Measurements from ENCODE around the gene GPR158.

Gene GPR158

GRCh38 chr10:25177093-25177753, 2.4 kb downstream of the GPR158 start:
- no peak overlapping the region for H3K9ac ChIP-seq (ENCODE audit: low read depth, low read length, poor library complexity, severe bottlenecking)
- no peaks in the 10 kb centered on the region for H4K20me1 ChIP-seq (ENCODE audit: insufficient read depth, low read length, poor library complexity, severe bottlenecking)
- no peak overlapping the region for H3K4me3 ChIP-seq (ENCODE audit: low read length, poor library complexity, severe bottlenecking)
- no peaks in the 10 kb centered on the region for H3K9me3 ChIP-seq (ENCODE audit: insufficient read depth, low read depth, low read length)
- H3K9me2 ChIP-seq (replicated peaks; ENCODE audit: low read depth, low read length) = no peaks in the 10 kb centered on the region; the same call in 1 of the 2 replicates
- no peaks in the 10 kb centered on the region for H3K36me3 ChIP-seq (ENCODE audit: insufficient read depth, low read length)
- TF ChIP-seq EZH2phosphoT487 (IDR thresholded peaks at IDR 0.05; ENCODE audit: borderline replicate concordance) (no peak), CTCF (conservative IDR thresholded peaks at IDR 0.05; ENCODE audit: low read length) (no peak)
- no peaks in the 10 kb centered on the region for H3K4me1 ChIP-seq (ENCODE audit: insufficient read depth, low read length, poor library complexity, severe bottlenecking)
- no peaks in the 10 kb centered on the region for H3K27me3 ChIP-seq (ENCODE audit: insufficient read depth, low read length, poor library complexity, severe bottlenecking)
- no peaks in the 10 kb centered on the region for H3F3A ChIP-seq (ENCODE audit: low read depth)
- no peaks in the 10 kb centered on the region for H3K79me2 ChIP-seq (ENCODE audit: insufficient read depth, low read length)
- H2AFZ ChIP-seq (ENCODE audit: low read length) = no peak overlapping the region
- H3K4me2 ChIP-seq (ENCODE audit: low read depth, low read length, poor library complexity, severe bottlenecking) = no peak overlapping the region

GRCh38 chr10:25177754-25178135, 2.9 kb downstream of the GPR158 start:
- H3F3A ChIP-seq (ENCODE audit: low read depth) = no peaks in the 10 kb centered on the region
- H3K27me3 ChIP-seq (ENCODE audit: insufficient read depth, low read length, poor library complexity, severe bottlenecking) = no peaks in the 10 kb centered on the region
- H3K79me2 ChIP-seq (ENCODE audit: insufficient read depth, low read length) = no peaks in the 10 kb centered on the region
- H3K9me2 ChIP-seq (replicated peaks; ENCODE audit: low read depth, low read length) = no peaks in the 10 kb centered on the region; the same call in 1 of the 2 replicates
- H3K4me2 ChIP-seq (ENCODE audit: low read depth, low read length, poor library complexity, severe bottlenecking) = no peak overlapping the region
- no peaks in the 10 kb centered on the region for H4K20me1 ChIP-seq (ENCODE audit: insufficient read depth, low read length, poor library complexity, severe bottlenecking)
- no peak overlapping the region for H2AFZ ChIP-seq (ENCODE audit: low read length)
- no peaks in the 10 kb centered on the region for H3K4me1 ChIP-seq (ENCODE audit: insufficient read depth, low read length, poor library complexity, severe bottlenecking)
- no peaks in the 10 kb centered on the region for H3K9me3 ChIP-seq (ENCODE audit: insufficient read depth, low read depth, low read length)
- H3K9ac ChIP-seq (ENCODE audit: low read depth, low read length, poor library complexity, severe bottlenecking) = no peak overlapping the region
- no peak overlapping the region for H3K4me3 ChIP-seq (ENCODE audit: low read length, poor library complexity, severe bottlenecking)
- H3K36me3 ChIP-seq (ENCODE audit: insufficient read depth, low read length) = no peaks in the 10 kb centered on the region
- TF ChIP-seq EZH2phosphoT487 (IDR thresholded peaks at IDR 0.05; ENCODE audit: borderline replicate concordance) (no peak), CTCF (conservative IDR thresholded peaks at IDR 0.05; ENCODE audit: low read length) (no peak)

- no peaks in the 10 kb centered on the region for H3K9me3 ChIP-seq (ENCODE audit: insufficient read depth, low read depth, low read length)
- no peaks in the 10 kb centered on the region for H3K27me3 ChIP-seq (ENCODE audit: insufficient read depth, low read length, poor library complexity, severe bottlenecking)
- no peaks in the 10 kb centered on the region; the same call in 1 of the 2 replicates for H3K9me2 ChIP-seq (replicated peaks; ENCODE audit: low read depth, low read length)
- no peaks in the 10 kb centered on the region for H3K36me3 ChIP-seq (ENCODE audit: insufficient read depth, low read length)
- no peak overlapping the region for H3K9ac ChIP-seq (ENCODE audit: low read depth, low read length, poor library complexity, severe bottlenecking)
- no peak overlapping the region for H3K4me2 ChIP-seq (ENCODE audit: low read depth, low read length, poor library complexity, severe bottlenecking)
- no peaks in the 10 kb centered on the region for H3F3A ChIP-seq (ENCODE audit: low read depth)
- H4K20me1 ChIP-seq (ENCODE audit: insufficient read depth, low read length, poor library complexity, severe bottlenecking) = no peaks in the 10 kb centered on the region
- no peaks in the 10 kb centered on the region for H3K4me1 ChIP-seq (ENCODE audit: insufficient read depth, low read length, poor library complexity, severe bottlenecking)
- no peak overlapping the region for H3K4me3 ChIP-seq (ENCODE audit: low read length, poor library complexity, severe bottlenecking)
- H2AFZ ChIP-seq (ENCODE audit: low read length) = no peak overlapping the region
- TF ChIP-seq EZH2phosphoT487 (IDR thresholded peaks at IDR 0.05; ENCODE audit: borderline replicate concordance) (no peak), CTCF (conservative IDR thresholded peaks at IDR 0.05; ENCODE audit: low read length) (no peak)
- H3K79me2 ChIP-seq (ENCODE audit: insufficient read depth, low read length) = no peaks in the 10 kb centered on the region
Measured at GRCh38 chr10:25178411-25178810, 3.6 kb downstream of the GPR158 start.
